Fibroblast of mammary gland (primary cell): ENCODE data around the gene SNX24.

Source experiments
- DNase-seq: peaks from one replicate; pipeline ENCODE4 v3.0.0-alpha.2; 2010; ENCODE audit warnings: low read depth
- H3K4me3 ChIP-seq: 2 replicates; pipeline ENCODE4 v1.5.1; 2011; ENCODE audit warnings: low read depth, mild to moderate bottlenecking, low read length, moderate library complexity; ENCODE audit not compliant: control insufficient read depth
- CTCF ChIP-seq: conservative IDR thresholded peaks from 2 replicates; pipeline ENCODE4 v1.5.1; 2011; ENCODE audit warnings: low read depth, low read length, inconsistent platforms; ENCODE audit not compliant: control insufficient read depth, insufficient read depth

The SNX24 gene

GRCh38 chr5:122924719-122925395 lies 79.4 kb downstream of the SNX24 start:
- no peak for TF ChIP-seq CTCF
- DNase-seq: no peak
- H3K4me3 ChIP-seq: no peak overlapping the region

- no peak overlapping the region for H3K4me3 ChIP-seq
- DNase-seq: no peak
- no peak for TF ChIP-seq CTCF
Measured at GRCh38 chr5:122929001-122929400, 83.6 kb downstream of the SNX24 start.

GRCh38 chr5:122929980-122930379 lies 84.6 kb downstream of the SNX24 start:
- TF ChIP-seq CTCF: no peak
- no peak overlapping the region for H3K4me3 ChIP-seq
- no peak for DNase-seq

- no peak for DNase-seq
- H3K4me3 ChIP-seq: no peak overlapping the region
- no peak for TF ChIP-seq CTCF
Measured at GRCh38 chr5:122933956-122934355, 88.5 kb downstream of the SNX24 start.

GRCh38 chr5:122936088-122936487 lies 90.7 kb downstream of the SNX24 start:
- DNase-seq: no peak
- H3K4me3 ChIP-seq: no peak overlapping the region
- TF ChIP-seq CTCF: no peak

- no peak overlapping the region for H3K4me3 ChIP-seq
- TF ChIP-seq CTCF: no peak
- DNase-seq: no peak
Measured at GRCh38 chr5:122937914-122938313, 92.5 kb downstream of the SNX24 start.

- TF ChIP-seq CTCF: no peak
- H3K4me3 ChIP-seq: no peak overlapping the region
- no peak for DNase-seq
Measured at GRCh38 chr5:122940890-122941289, 95.5 kb downstream of the SNX24 start.
